CD4-positive, alpha-beta T cell treated with Interleukin-4 for 4 hours (primary cell): ENCODE data around the gene SH3RF3.

Source experiments
- DNase-seq: peaks from one replicate; pipeline ENCODE4 v3.0.0-alpha.2; 2020

SH3RF3 gene

GRCh38 chr2:109369671-109370191, 240.7 kb downstream of the SH3RF3 start:
- DNase-seq, result no peak

DNA sequence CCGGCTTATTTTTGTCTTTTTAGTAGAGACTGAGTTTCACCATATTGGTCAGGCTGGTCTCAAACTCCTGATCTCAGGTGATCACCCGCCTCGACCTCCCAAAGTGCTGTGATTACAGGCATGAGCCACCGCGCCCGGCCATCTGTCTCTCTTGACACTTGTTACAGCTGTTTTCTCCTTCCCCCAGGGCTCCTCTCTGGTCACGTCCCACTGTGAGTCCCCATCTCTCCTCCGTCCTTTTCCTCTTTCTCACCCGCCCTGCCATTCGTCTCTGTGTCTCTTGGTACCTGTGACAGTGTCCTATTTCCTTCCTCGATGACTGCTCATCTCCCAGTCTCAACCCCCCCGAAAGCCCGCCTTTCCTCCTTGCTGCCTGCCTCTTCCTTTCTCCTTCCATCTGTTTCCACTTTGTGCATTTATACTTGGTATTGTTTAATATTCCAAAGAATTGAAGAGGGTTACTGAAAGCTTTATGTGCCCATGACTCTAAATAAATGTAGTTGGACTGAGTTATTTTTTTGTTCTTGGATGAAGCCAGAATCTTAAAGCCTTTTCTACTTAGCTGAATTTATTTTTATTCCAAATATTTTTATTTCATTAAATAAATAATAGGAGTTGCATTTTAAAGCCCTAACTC, 241.5 kb downstream of the SH3RF3 start:
- DNase-seq, result no peak

DNA sequence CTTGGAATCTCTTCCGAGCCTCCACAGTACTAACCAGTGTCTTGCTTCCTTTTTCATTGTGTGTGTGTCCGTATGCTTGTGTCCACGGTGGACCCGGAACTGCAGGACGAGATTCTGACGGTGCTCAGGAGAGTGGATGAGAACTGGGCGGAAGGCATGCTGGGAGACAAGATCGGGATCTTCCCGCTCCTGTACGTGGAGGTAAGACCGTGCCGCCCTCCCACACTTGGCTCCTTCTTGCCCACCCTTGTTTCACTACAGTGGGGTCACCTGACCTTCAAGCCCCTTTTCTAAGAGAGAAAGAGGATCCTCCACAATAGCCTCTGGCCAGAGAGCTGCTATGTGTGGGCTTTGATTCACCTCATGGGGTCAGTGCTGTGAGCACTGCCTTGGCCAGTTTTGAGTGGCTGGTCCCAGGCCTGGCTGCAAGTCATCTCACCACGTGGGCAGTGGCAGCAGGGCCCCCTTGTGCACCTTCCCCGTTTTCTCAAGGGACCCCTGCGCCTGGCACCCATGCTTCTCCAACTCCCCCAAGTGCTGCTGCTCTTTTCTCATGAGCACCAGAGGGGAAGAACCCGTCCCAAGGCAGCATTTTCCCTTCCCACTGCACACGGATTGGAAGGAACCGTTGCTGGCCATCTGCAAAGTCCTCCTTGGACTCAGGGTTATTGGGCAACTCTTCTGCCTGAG, 242.6 kb downstream of the SH3RF3 start:
- DNase-seq, result no peak

- no peak for DNase-seq
Observed at GRCh38 chr2:109372171-109372568, 243.2 kb downstream of the SH3RF3 start.

GRCh38 chr2:109372614-109373013, 243.6 kb downstream of the SH3RF3 start:
- no peak for DNase-seq

DNA sequence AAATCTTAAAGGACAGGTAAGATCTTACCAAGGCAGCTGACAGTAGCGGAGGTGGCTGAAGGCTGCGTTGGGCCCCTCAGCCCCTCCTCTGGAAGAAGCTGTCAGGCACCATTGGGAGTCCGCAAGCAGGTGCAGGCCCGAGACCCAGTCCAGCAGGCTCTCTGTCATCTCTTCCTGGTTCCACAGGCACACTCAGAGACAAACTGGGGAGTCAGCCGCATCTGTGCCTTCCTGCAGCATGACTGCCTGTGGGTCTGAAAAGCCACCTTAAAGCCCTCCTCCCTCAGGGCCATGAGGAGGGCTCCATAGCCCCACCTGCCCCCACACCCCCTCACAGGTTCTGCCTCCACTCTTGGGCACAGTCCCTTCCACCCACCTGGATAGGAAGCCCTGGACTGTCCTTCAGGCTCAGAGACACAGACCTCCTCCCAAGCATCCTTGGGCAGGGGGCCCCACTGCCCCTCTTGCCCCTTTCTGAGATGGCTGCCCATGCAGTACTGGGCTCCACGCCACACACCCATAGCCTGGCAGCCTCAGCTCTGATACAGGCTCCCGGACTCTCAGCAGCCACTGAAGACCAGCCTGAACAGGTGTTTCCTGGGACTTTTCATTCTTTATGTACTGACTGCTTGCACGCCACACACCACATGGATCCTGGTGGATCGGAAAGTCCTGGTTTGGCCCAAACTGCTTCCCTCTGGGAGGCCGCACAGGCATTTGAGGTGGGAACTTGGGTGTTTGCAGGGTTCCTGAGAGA, 245.0 kb downstream of the SH3RF3 start:
- no peak for DNase-seq

DNA sequence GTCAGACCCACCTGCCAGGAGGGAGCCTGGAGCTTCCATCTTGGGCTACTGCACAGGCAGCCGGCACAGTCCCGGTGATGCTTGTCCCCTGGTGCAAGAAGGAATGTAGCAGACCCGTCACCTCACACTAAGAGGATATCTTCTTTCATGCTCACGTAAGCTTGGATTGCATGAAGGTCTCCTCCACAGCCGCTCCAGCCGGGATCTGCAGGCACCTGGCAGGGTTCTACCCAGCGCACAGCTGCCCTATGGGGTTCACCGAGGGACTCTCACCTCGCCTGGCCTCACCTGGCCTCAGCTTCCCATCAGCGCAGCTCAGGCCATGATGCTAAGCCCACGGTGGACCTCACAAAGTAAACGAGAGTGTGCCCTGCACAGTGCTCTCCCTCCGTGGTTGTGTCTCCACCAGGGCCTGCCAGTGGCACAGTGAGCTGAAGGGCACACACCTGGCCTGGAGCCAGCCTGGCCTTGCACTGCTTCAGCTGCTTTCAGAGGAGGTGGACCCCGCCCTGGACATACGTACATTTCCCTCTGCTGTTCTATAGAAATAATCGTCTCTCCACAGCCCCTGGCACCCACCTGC, 245.6 kb downstream of the SH3RF3 start:
- no peak for DNase-seq

DNA sequence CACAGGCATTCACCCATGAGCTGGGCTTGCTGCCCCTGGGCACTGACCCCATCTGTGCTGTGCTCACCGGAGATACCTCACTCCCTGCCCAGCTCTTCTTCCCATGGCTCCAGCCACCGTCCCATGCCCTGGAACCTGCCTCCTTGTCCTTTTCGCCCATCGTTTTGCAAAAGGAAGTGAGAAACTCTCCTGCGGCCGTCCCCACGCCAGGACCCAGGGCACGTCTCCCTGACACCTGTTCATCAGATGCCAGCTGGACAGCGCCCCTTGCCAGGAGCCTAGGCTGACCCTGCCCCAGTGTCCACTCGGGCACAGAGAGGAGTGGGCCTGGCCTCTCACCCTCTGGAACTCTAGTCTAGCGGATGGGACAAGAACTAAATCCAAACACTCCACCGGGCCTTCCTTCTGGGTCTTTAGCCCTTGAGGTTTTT, 246.1 kb downstream of the SH3RF3 start:
- DNase-seq, result no peak

- DNase-seq, result no peak
Observed at GRCh38 chr2:109375656-109376055, 246.7 kb downstream of the SH3RF3 start.

DNA sequence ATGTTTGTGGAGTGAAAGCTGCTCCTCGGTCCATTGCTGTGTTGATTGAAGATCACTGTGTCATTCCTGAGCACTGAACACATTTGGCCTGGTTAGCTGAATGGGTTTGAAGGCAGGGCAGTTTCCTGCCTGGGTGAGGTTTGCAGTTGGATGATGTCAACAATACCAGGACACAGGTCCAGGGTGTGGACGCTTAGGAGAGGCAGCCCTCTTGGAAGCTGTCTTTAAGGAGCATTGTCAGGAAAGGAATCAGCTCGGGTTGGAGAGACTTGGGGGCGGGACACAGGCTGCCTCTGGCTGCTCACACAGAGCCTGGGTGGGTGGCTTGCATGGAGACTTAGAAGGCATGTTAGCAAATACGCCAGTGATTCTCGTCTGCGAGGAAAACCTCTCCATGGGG, 247.1 kb downstream of the SH3RF3 start:
- no peak for DNase-seq

DNA sequence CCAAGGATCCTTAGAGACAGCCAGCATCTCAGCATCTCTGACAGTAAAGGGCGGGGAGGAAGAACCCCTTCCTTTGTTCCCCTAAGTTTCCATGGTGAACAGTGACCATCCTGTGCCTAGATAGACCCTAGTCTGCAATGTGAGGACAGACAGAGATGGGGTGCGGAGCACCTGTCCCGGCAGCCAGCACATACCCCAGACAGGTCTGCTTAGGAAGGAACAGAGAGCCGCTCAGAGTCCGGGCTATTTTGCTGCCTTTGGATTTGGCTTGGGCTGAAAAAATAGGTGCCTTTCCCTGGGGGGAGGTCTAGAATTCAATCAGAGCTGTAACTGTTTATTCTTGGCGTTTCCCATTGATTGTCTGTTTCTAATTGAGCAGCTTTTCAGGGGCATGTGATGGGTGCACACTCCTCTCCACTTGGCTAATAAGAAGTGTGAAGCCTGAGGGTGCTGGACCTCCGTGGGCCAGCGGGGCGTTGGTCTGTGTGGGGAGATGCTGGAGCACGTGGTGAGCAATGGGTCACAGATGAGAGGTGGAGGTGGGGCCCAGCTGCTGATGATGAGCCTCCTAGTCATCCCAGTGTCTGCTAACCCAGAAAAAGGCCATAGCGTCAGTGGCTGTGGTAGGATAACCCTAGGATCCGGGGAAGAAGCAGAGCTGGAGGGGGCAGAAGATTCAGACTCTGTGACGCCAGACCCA, 247.9 kb downstream of the SH3RF3 start:
- DNase-seq, result no peak

DNA sequence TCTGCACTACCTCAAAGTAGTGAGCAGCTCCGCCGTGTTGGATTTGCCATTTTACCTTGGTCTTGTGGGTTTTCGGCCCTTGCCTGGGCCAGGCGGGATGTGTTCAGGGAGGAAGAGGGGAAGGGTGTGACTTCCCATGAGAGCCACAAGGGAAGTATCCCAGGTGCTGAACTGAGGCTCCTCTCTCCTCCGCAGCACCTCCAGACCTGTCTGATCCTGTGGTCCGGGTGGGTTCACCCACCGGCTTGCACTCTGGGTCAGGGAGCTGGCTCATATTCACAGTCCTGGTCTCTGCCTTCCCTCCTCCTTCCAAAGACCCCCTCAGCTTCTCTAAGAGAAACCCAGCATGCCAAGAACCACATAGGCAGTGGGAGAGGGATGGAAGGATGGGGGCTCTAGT, 249.0 kb downstream of the SH3RF3 start:
- DNase-seq, result no peak

DNA sequence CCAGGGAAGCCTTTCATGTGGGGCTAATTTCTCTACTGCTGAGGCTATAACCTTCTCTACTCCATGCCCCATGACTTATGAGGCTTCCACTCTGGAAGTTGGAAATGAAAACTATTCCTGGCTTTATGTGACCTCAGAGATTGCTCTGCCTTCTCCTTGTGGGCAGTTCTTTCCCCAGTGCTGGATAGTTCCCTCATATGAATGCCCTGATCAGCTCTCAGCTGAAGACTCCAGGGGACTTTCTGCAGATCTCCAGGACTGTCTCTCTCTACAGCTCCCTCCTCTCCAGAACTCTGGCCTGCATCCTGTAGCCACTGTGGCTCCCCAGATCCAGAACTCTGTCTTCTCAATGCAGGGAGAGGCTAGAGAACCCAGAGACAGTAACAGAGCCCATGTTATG, 249.7 kb downstream of the SH3RF3 start:
- DNase-seq, result no peak

- DNase-seq, result no peak
Observed at GRCh38 chr2:109379507-109379906, 250.5 kb downstream of the SH3RF3 start.

DNA sequence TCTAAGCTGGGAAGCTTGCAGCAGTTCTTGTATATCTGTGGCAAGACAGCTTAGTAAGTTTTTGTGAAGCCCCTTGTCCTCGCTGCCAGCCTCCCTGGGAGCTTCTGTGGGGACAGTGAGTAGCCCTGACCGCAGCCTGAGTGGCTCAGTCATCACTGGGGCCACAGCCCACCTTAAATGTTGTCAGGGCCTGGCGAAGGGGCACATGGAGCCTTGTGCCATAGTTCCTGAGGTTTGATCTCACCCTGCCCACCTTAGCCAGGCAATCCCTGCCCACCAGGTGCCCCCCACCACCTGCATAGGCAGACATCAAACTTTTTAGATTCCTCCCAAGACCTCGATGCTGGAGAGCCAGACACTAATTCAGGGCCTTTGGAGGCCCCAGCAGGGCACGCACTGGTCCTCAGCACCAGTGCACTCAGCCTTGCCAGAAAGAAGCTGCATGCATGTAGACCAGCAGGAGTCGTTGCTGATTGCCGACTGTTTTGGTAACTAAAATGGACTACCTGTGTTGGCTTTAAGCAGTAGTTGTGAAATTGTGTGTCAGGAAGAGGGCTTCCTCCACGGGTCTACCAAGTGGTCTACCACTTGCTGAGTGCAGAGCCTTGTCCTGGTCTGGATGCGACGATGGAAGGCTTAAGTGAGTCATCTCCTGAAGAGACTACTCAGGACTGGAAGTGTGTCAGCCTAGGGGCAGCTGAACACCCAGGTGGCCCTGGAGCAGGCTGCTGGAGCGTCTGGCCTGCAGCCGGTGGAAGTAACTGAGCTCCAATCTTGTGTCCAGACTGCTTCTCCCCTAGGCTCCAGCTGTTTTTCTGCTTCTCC, 251.7 kb downstream of the SH3RF3 start:
- no peak for DNase-seq

- DNase-seq, result no peak
Observed at GRCh38 chr2:109381327-109381820, 252.4 kb downstream of the SH3RF3 start.

- DNase-seq, result no peak
Observed at GRCh38 chr2:109382226-109382895, 253.4 kb downstream of the SH3RF3 start.

DNA sequence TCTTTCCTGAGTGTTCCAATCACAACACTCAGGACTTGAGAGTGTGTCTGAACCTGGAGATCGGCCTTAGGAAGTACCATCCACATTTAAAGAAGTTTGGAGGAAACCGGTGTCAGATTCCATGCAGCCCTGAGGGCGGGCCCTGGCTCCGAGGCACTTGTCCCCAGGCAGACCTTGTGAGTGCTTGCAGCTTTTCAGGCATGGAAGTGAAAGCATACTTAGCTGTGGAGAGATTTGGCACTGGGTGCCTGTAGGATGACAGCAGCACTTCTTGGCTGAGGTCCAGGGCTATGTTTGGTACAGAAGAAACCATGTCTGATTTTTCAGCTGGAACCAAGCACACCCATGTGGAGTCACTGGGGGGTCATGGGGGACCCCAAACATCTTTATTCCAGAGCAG, 253.9 kb downstream of the SH3RF3 start:
- no peak for DNase-seq

- no peak for DNase-seq
Observed at GRCh38 chr2:109383505-109384307, 254.7 kb downstream of the SH3RF3 start.
